Medulla oblongata (tissue), 1 donor: ENCODE data around the gene OR2Y1.
"Not testable (repeated sequence)": the region's sequence is repeated elsewhere in the genome, so short reads cannot be mapped to it uniquely, and the experiment has no call there.

ENCODE experiments used
- DNase-seq: peaks from one replicate; pipeline ENCODE4 v3.0.0-alpha.2; 2015; ENCODE audit errors: extremely low spot score

OR2Y1 gene

DNA sequence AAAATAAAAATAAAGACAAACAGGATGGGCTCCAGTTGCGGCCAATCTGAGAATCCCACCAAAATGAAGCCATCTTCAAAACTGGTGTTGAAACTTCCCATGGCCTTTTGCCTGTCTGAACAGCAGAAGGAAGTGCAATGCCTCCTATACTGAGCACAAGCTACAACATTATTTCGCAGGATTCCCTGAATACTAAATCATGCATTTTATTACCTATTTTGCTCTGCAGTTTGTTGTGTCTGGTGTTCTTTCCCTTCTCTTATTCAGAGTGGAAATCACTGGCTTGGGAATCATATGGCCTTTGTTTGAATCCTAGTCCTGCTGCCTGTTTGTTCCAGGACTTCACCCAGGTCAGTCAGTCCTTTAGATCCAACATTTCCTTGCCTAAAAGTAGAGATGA, at the start of gene OR2Y1:
Gene OR2Y1, minus strand, starts transcription at position 101 of the 400 bp plus-strand sequence. Its CDS starts 0 bp downstream, at position 101.
- no peak for DNase-seq

DNA sequence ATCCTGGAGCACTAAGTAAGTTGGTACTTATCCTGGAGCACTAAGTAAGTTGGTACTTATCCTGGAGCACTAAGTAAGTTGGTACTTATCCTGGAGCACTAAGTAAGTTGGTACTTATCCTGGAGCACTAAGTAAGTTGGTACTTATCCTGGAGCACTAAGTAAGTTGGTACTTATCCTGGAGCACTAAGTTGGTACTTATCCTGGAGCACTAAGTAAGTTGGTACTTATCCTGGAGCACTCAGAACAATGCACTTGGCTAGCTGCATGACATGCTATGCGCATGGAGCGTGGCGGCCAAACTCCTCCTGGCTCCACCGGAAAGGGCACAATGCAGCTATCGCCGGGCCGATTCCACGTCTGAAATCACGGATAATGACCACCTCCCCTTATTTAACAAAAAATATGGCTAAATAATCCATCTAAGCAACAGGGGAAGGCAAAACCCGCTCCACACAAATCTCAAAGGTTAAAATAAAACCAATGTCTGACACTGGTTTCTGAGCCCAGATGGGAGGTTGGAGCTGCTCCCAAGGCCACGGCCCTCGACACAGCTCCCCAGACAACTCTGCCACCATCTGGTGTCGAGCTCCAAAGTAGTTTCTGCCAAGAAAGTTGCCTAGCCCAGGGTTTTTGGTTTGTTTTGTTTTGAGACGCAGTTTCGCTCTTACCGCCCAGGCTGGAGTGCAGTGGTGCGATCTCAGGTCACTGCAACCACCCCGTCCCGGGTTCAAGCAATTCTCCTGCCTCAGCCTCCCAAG, 49.0 kb upstream of the OR2Y1 start:
- DNase-seq: not testable (repeated sequence)

GRCh38 chr5:180787711-180788431, 48.0 kb upstream of the OR2Y1 start:
- no peak for DNase-seq

- no peak for DNase-seq
Measured at GRCh38 chr5:180786531-180787398, 46.9 kb upstream of the OR2Y1 start.

GRCh38 chr5:180785794-180786221, 46.0 kb upstream of the OR2Y1 start:
- DNase-seq: no peak

DNA sequence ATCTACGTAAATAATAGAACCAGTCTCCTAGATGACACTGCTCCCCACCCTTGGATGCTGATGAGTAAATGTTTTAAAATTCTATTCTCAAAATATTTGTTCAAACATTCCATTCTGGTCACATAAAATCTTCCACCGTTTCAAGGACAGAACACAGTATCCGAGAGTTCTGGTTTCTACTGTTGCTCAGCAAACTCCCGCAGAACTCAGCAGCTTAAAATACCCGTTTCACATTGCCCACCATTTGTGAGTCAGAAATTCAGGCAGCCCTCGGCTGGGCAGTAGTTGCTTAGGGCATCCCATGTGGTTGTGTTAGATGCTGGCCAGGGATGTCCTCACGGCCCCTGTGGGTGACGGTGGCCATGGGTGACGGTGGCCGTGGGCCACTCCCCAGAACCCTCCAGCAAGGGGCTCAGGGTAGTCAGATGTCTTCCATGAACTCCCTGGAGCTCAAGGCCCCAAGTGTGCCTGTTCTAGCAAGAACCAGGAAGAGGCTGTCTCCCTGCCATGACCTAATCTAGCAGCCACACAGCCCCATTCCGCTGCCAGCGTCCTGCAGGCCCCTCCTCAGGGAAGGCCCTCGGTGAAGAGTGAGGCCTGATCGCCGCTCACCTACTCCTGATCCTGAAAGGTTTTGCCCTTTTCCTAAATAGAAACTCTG, 45.4 kb upstream of the OR2Y1 start:
- DNase-seq: no peak

- peak; percentile 91 for DNase-seq
Measured at GRCh38 chr5:180784497-180785097, 44.7 kb upstream of the OR2Y1 start.

DNA sequence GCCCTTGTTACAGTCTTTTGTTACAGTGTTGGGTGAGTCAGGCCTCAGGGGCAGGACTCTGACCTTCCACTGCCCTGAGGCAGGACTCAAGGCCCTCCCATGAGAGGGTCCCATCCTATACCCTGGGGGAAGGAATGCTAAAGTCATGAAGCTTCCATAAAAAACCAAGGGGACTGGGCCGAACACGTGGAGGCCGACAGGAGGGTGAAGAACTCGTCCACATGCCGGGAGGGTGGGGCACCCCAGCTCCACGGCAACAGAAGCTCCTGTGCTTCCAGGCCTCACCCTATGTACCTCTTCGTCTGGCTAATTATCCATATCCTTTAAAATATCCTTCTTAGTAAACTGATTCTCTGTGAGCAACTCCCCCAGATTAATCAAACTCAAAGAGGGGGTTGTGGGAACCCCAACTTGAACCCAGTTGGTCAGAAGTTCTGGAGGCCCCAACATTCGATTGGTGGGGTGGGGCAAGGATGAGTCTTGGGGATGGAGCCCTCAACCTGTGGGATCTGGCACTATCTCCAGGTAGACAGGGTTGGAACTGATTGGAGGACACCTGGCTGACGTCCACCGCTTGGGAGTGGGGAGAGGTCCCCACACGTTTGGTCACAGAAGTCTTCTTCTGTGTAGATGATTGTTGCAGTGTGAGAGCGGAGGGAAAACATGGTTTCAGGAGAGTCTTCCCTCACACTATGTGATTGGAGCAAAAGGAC, 43.6 kb upstream of the OR2Y1 start:
- DNase-seq: no peak

GRCh38 chr5:180782748-180783147, 42.9 kb upstream of the OR2Y1 start:
- DNase-seq: no peak

DNA sequence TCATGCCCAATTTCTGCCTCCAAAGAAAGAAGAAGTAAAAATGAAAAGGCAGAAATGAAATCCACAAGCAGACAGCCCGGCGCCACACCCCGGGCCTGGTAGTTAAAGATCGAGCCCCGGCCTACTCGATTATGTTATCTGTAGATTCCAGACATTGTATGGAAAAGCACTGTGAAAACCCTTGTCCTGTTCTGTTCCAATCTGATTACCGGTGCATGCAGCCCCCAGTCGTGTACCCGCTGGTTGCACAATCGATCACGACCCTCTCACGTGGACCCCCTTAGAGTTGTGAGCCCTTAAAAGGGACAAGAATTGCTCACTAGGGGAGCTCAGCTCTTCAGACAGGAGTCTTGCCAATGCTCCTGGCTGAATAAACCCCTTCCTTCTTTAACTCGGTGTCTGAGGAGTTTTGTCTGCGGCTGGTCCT, 42.1 kb upstream of the OR2Y1 start:
- DNase-seq: not testable (repeated sequence)

DNA sequence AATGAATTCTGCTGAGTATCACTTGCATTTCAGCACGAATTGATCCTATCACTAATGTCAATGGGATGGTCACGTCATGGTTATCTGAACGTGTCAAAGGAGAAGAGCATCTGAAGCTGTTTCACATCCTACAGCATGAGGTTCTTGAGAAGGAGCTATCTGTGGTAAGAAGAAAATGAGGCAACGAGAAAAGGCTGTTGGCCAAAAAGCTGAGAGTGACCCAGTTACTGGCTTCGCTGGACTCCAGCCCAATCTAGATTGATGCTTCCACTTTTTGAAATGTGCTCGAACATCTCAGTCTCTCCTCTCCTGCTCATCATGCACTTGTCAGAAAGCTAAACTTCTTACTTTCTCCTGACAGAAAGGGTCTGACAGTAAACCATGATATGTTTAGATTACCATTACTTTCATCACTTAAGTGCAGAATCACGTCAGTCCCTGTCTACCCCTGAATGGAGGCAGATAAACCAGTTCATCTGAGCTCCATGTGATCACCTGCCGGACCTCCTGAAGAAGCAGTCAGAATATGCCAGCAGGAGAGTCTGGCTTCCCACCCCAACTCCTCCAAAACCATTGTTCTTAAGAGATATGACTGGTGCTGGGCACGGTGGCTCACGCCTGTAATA, 40.2 kb upstream of the OR2Y1 start:
- DNase-seq: no peak

DNA sequence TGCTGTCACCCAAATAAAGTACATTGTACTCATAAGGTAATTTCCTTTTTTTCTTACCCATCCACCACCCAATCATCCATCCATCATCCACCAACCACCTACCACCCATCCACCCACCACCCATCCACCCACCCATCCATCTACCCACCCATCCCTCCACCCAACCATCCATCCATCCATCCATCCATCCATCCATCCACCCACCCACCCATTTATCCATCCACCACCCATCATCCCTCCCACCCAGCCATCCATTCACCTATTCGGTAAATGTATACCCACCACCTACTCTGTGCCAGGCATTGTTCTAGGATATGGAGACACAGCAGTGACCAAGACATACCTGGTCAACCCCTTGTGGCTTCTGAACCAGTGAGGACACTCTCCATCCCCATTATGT, 37.6 kb upstream of the OR2Y1 start:
- no peak for DNase-seq

DNA sequence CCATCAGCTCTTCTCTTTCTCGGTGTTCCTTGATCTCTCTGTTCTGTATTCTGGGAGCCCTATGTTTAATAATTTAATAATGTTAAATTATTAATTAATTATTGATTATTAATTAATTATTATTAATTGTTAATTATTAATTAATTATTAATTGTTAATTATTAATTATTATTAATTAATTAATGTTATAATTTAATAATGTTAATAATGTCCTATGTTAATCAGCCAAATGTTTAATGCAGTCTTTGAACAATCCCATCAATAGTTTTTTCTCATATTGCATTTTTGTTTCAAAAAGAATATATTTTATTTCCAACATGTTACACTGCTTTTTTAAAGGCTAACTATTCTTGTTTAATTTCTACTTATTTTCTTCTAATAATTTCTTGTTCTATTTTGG, 36.5 kb upstream of the OR2Y1 start:
- no peak for DNase-seq

- DNase-seq: no peak
Measured at GRCh38 chr5:180775624-180776023, 35.8 kb upstream of the OR2Y1 start.

DNA sequence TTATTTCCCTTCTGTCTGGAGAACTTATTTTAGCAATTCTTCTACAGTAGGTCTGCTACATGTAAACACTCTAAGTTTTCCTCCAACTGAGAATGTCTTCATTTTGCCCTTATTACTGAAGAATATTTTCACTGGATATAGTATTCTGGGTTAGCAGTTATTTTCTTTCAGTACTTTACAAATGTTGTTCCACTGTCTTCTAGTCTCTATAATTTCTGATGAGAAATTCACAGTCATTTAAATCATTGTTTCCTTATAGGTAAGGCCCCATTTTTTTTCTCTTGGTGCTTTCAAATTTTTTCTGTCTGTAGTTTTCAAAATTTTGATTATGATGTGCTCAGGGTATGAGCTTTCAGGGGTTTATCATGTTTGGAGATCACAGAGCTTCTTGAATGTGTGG, 32.0 kb upstream of the OR2Y1 start:
- DNase-seq: no peak

GRCh38 chr5:180769821-180770220, 30.0 kb upstream of the OR2Y1 start:
- DNase-seq: no peak

- DNase-seq: no peak
Measured at GRCh38 chr5:180755601-180756000, 15.7 kb upstream of the OR2Y1 start.

- no peak for DNase-seq
Measured at GRCh38 chr5:180744253-180744652, 4.4 kb upstream of the OR2Y1 start.

DNA sequence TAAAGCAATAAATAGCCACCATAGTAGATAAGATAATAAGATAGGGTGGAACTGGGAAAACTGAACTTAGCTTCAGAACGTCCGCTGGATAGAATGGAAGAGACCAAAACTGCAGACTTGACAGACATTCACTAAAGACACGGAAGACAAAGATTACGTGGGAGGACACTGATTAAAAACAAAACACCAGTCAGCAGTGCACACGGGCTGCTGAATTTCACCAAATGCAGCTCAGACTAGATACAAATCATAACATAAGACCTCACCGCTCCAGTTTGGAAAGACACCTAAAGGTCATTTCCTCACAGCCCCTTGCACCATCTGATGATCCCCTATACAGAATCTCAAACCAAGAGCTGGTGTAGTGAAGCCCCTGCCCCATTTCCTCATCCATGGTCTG, 2.9 kb upstream of the OR2Y1 start:
- DNase-seq: no peak

- not testable (repeated sequence) for DNase-seq
Measured at GRCh38 chr5:180740953-180741352, 1.1 kb upstream of the OR2Y1 start.
